Mesendoderm (in vitro differentiated cells): Measurements from ENCODE around the gene ANGPTL2.

Experiments used
- DNase-seq: peaks from one replicate; pipeline ENCODE4 v3.0.0; 2013
- H2AK5ac ChIP-seq: 2 replicates; pipeline ENCODE4 v1.6.1; 2013; ENCODE audit warnings: low read length, inconsistent platforms
- H2BK120ac ChIP-seq: 2 replicates; pipeline ENCODE4 v1.6.1; 2013; ENCODE audit warnings: low read depth, mild to moderate bottlenecking, low read length, moderate library complexity, mixed read lengths
- H2BK15ac ChIP-seq: replicated peaks from 2 replicates; pipeline ENCODE4 v1.6.1; 2013; ENCODE audit warnings: low read depth, mild to moderate bottlenecking, moderate library complexity
- H2BK5ac ChIP-seq: 2 replicates; pipeline ENCODE4 v1.6.1; 2013; ENCODE audit warnings: low read length, inconsistent platforms
- H3K18ac ChIP-seq: 2 replicates; pipeline ENCODE4 v1.6.1; 2013; ENCODE audit warnings: mild to moderate bottlenecking, low read length, mixed read lengths
- H3K23ac ChIP-seq: one replicate; pipeline ENCODE4 v1.6.1; 2013; ENCODE audit warnings: low read length
- H3K27ac ChIP-seq: 2 replicates; pipeline ENCODE4 v1.5.1; 2013; ENCODE audit warnings: low read depth, mild to moderate bottlenecking, inconsistent platforms, low read length, moderate library complexity
- H3K27me3 ChIP-seq: 2 replicates; pipeline ENCODE4 v1.6.1; 2013; ENCODE audit warnings: low read length, control low read depth, mild to moderate bottlenecking, inconsistent platforms; ENCODE audit not compliant: insufficient read depth, poor library complexity
- H3K36me3 ChIP-seq: 2 replicates; pipeline ENCODE4 v1.6.1; 2013; ENCODE audit warnings: low read length, inconsistent platforms; ENCODE audit not compliant: control insufficient read depth, insufficient read depth
- H3K4ac ChIP-seq: one replicate; pipeline ENCODE4 v1.6.1; 2013; ENCODE audit warnings: low read depth, mild to moderate bottlenecking, low read length, moderate library complexity
- H3K4me1 ChIP-seq: 2 replicates; pipeline ENCODE4 v1.6.1; 2013; ENCODE audit warnings: low read depth, low read length, inconsistent platforms; ENCODE audit not compliant: control insufficient read depth
- H3K4me2 ChIP-seq: 2 replicates; pipeline ENCODE4 v1.6.1; 2013; ENCODE audit warnings: low read length
- H3K4me3 ChIP-seq: 2 replicates; pipeline ENCODE4 v1.5.1; 2013; ENCODE audit warnings: mild to moderate bottlenecking, low read length
- H3K56ac ChIP-seq: one replicate; pipeline ENCODE4 v1.6.1; 2013; ENCODE audit warnings: low read length
- H3K79me1 ChIP-seq: 2 replicates; pipeline ENCODE4 v1.6.1; 2013; ENCODE audit warnings: low read length, inconsistent platforms
- H3K79me2 ChIP-seq: 2 replicates; pipeline ENCODE4 v1.6.1; 2013; ENCODE audit warnings: mild to moderate bottlenecking, low read length; ENCODE audit not compliant: control insufficient read depth, insufficient read depth
- H3K9ac ChIP-seq: 2 replicates; pipeline ENCODE4 v1.6.1; 2013; ENCODE audit warnings: low read length, inconsistent platforms
- H4K5ac ChIP-seq: one replicate; pipeline ENCODE4 v1.6.1; 2013; ENCODE audit warnings: low read length
- H4K8ac ChIP-seq: one replicate; pipeline ENCODE4 v1.6.1; 2013; ENCODE audit warnings: low read depth, mild to moderate bottlenecking, control low read depth, low read length, moderate library complexity
- WGBS: extraction: QIAGEN DNeasy Blood & Tissue Kit; methylation state at CpG from one replicate; pipeline ENCODE4 v1.1.7; 2013; ENCODE audit warnings: low lambda C conversion rate, missing lambda C conversion rate; ENCODE audit not compliant: insufficient coverage; ENCODE audit errors: extremely low coverage; 5-methylcytosine and 5-hydroxymethylcytosine counted together

The ANGPTL2 gene

GRCh38 chr9:127049044-127049443 is 73.4 kb downstream of the ANGPTL2 start:
- H3K79me1 ChIP-seq: no peaks in the 10 kb centered on the region
- no peak overlapping the region for H3K56ac ChIP-seq
- H3K4ac ChIP-seq: no peak overlapping the region
- H3K27ac ChIP-seq: no peak overlapping the region
- H4K5ac ChIP-seq: no peak overlapping the region
- no peak for DNase-seq
- H3K27me3 ChIP-seq: no peaks in the 10 kb centered on the region
- H3K36me3 ChIP-seq: no peaks in the 10 kb centered on the region
- no peaks in the 10 kb centered on the region for H3K4me1 ChIP-seq
- no peak overlapping the region for H2AK5ac ChIP-seq
- no CpG with 5 or more reads among the region's 4 CpGs for WGBS
- H3K23ac ChIP-seq: no peak overlapping the region
- no peak overlapping the region for H2BK15ac ChIP-seq
- H3K79me2 ChIP-seq: no peaks in the 10 kb centered on the region
- no peak overlapping the region for H2BK120ac ChIP-seq
- H3K4me3 ChIP-seq: no peak overlapping the region
- no peak overlapping the region for H2BK5ac ChIP-seq
- no peak overlapping the region for H3K4me2 ChIP-seq
- H3K9ac ChIP-seq: no peak overlapping the region
- no peak overlapping the region for H4K8ac ChIP-seq
- no peak overlapping the region for H3K18ac ChIP-seq

- no peak overlapping the region for H3K9ac ChIP-seq
- H3K23ac ChIP-seq: no peak overlapping the region
- DNase-seq: no peak
- H3K4ac ChIP-seq: no peak overlapping the region
- H2BK5ac ChIP-seq: no peak overlapping the region
- H3K79me1 ChIP-seq: no peaks in the 10 kb centered on the region
- H2AK5ac ChIP-seq: no peak overlapping the region
- H3K36me3 ChIP-seq: no peaks in the 10 kb centered on the region
- H4K5ac ChIP-seq: no peak overlapping the region
- no peak overlapping the region for H2BK15ac ChIP-seq
- no peak overlapping the region for H3K56ac ChIP-seq
- H3K27ac ChIP-seq: no peak overlapping the region
- H3K4me2 ChIP-seq: no peak overlapping the region
- H4K8ac ChIP-seq: no peak overlapping the region
- no peak overlapping the region for H3K18ac ChIP-seq
- WGBS: no CpG with 5 or more reads among the region's 3 CpGs
- no peaks in the 10 kb centered on the region for H3K79me2 ChIP-seq
- no peaks in the 10 kb centered on the region for H3K27me3 ChIP-seq
- H3K4me1 ChIP-seq: no peaks in the 10 kb centered on the region
- H2BK120ac ChIP-seq: no peak overlapping the region
- H3K4me3 ChIP-seq: no peak overlapping the region
Measured at GRCh38 chr9:127047971-127048370, 74.5 kb downstream of the ANGPTL2 start.

- Histone ChIP-seq H3K9ac (no peak overlapping the region), H3K36me3 (no peaks in the 10 kb centered on the region), H3K79me2 (no peaks in the 10 kb centered on the region), H2AK5ac (no peak overlapping the region), H4K8ac (no peak overlapping the region), H2BK15ac (no peak overlapping the region), H3K4me3 (no peak overlapping the region), H3K4me1 (no peaks in the 10 kb centered on the region), H3K27me3 (no peaks in the 10 kb centered on the region), H3K27ac (no peak overlapping the region), H3K4me2 (no peak overlapping the region), H4K5ac (no peak overlapping the region), H3K79me1 (no peaks in the 10 kb centered on the region), H2BK120ac (no peak overlapping the region), H3K56ac (no peak overlapping the region), H3K18ac (no peak overlapping the region), H2BK5ac (no peak overlapping the region), H3K4ac (no peak overlapping the region), H3K23ac (no peak overlapping the region)
- WGBS: no CpG with 5 or more reads among the region's 1 CpG
- DNase-seq: no peak
Measured at GRCh38 chr9:127045148-127045547, 77.3 kb downstream of the ANGPTL2 start.

- no peaks in the 10 kb centered on the region for H3K4me1 ChIP-seq
- H3K56ac ChIP-seq: no peak overlapping the region
- H3K27ac ChIP-seq: no peak overlapping the region
- no peak overlapping the region for H3K9ac ChIP-seq
- no peak overlapping the region for H3K4ac ChIP-seq
- H3K79me1 ChIP-seq: no peaks in the 10 kb centered on the region
- no peak overlapping the region for H2AK5ac ChIP-seq
- no peak overlapping the region for H2BK5ac ChIP-seq
- H2BK120ac ChIP-seq: no peak overlapping the region
- DNase-seq: no peak
- no peak overlapping the region for H3K4me3 ChIP-seq
- H3K18ac ChIP-seq: no peak overlapping the region
- H3K27me3 ChIP-seq: no peaks in the 10 kb centered on the region
- H3K4me2 ChIP-seq: no peak overlapping the region
- H3K23ac ChIP-seq: no peak overlapping the region
- WGBS: 100% methylated on average over 2 of the region's 2 CpGs
- H4K5ac ChIP-seq: no peak overlapping the region
- no peaks in the 10 kb centered on the region for H3K36me3 ChIP-seq
- no peak overlapping the region for H2BK15ac ChIP-seq
- H4K8ac ChIP-seq: no peak overlapping the region
- no peaks in the 10 kb centered on the region for H3K79me2 ChIP-seq
Measured at GRCh38 chr9:127039492-127039891, 82.9 kb downstream of the ANGPTL2 start.

- H4K5ac ChIP-seq: no peak overlapping the region
- H3K9ac ChIP-seq: no peak overlapping the region
- H3K18ac ChIP-seq: no peak overlapping the region
- WGBS: no CpG with 5 or more reads among the region's 5 CpGs
- H3K79me1 ChIP-seq: no peaks in the 10 kb centered on the region
- no peak overlapping the region for H2BK120ac ChIP-seq
- H3K4ac ChIP-seq: no peak overlapping the region
- DNase-seq: no peak
- H3K23ac ChIP-seq: no peak overlapping the region
- no peaks in the 10 kb centered on the region for H3K36me3 ChIP-seq
- no peaks in the 10 kb centered on the region for H3K79me2 ChIP-seq
- H2BK5ac ChIP-seq: no peak overlapping the region
- H3K27me3 ChIP-seq: no peaks in the 10 kb centered on the region
- H4K8ac ChIP-seq: no peak overlapping the region
- H2BK15ac ChIP-seq: no peak overlapping the region
- no peak overlapping the region for H2AK5ac ChIP-seq
- no peaks in the 10 kb centered on the region for H3K4me1 ChIP-seq
- H3K4me2 ChIP-seq: no peak overlapping the region
- no peak overlapping the region for H3K56ac ChIP-seq
- no peak overlapping the region for H3K4me3 ChIP-seq
- no peak overlapping the region for H3K27ac ChIP-seq
Measured at GRCh38 chr9:127038531-127038930, 83.9 kb downstream of the ANGPTL2 start.
